Measurements from ENCODE around the gene EFNA1. TPM values are rescaled to one million over a fixed set of nuclear protein-coding genes. Genes with fewer than 3 reads are reported as not detected.
A peak's percentile ranks its signal among the peaks of the same experiment; 100 is the strongest.

Gene EFNA1
- total and polyA plus RNA-seq, 2 of the 4 experiments (the other 2 are of a cell fraction): 0.90 to 1.6 TPM

GRCh38 chr1:155080312-155081228, 47.1 kb upstream of the EFNA1 start:
- dilution Hi-C loops (cut with HindIII; ENCODE audit: low sequenced_read_pairs, unreplicated experiment): no loop called here
- Histone ChIP-seq H3K4me2 (ENCODE audit: low read depth, low read length) (peak overlapping the region; percentile 9; the same call in 1 of the 2 replicates), H3K4me1 (ENCODE audit: control insufficient read depth, insufficient read depth, low read length) (peaks cover 6% of the 10 kb centered on the region; the same call in 1 of the 2 replicates), H3K18ac (ENCODE audit: low read depth, low read length) (no peak overlapping the region), H3K9me1 (ENCODE audit: insufficient read depth, low read length) (peaks cover 6% of the 10 kb centered on the region; the same call in 1 of the 2 replicates), H3K9me3 (ENCODE audit: control insufficient read depth, insufficient read depth, low read length) (no peaks in the 10 kb centered on the region), H3K9ac (ENCODE audit: low read depth, low read length) (no peak overlapping the region), H3K23ac (ENCODE audit: low read depth, low read length) (no peak overlapping the region), H2AK5ac (ENCODE audit: low read depth, low read length) (no peak overlapping the region), H4K91ac (ENCODE audit: insufficient read depth, low read depth, low read length) (no peak overlapping the region), H2BK20ac (ENCODE audit: low read depth, low read length) (no peak overlapping the region), H4K8ac (ENCODE audit: low read depth in 2 of 2, low read length in 2 of 2) (no peak overlapping the region), H3K27me3 (ENCODE audit: control insufficient read depth, insufficient read depth, low read length) (peaks cover 68% of the 10 kb centered on the region), H3K27ac (ENCODE audit: insufficient read depth, low read length) (no peak overlapping the region), H3K79me1 (ENCODE audit: low read depth in 1 of 2, low read length in 2 of 2) (no peaks in the 10 kb centered on the region; a peak in 1 of 4 replicates), H4K5ac (ENCODE audit: low read depth, low read length) (no peak overlapping the region), H2AK9ac (replicated peaks; ENCODE audit: low read depth, low read length, poor library complexity) (no peak overlapping the region), H2BK15ac (ENCODE audit: low read depth, low read length) (no peak overlapping the region), H3K36me3 (ENCODE audit: control insufficient read depth, insufficient read depth, low read length) (no peaks in the 10 kb centered on the region), H3K14ac (replicated peaks; ENCODE audit: low read depth, low read length) (no peak overlapping the region), H2AFZ (replicated peaks; ENCODE audit: low read length, poor library complexity) (no peak overlapping the region), H4K20me1 (ENCODE audit: insufficient read depth, low read length) (peaks cover 11% of the 10 kb centered on the region), H3K4me3 (ENCODE audit: insufficient read depth, low read depth, low read length) (no peak overlapping the region), H2BK5ac (ENCODE audit: low read depth, low read length, poor library complexity, severe bottlenecking) (no peak overlapping the region), H3K56ac (ENCODE audit: extremely low read depth, insufficient read depth, low read length) (no peak overlapping the region), H2BK120ac (ENCODE audit: low read depth, low read length) (no peak overlapping the region), H3K4ac (ENCODE audit: low read depth, low read length) (no peak overlapping the region)
- intact Hi-C loops (cut with micrococcal nuclease): loop anchor here (10.0 kb wide), 1 partner anchor 606 kb away; no protein-coding TSS in a partner anchor
- WGBS, 2 experiments (ENCODE audit: extremely low coverage in 2 of 2, insufficient read length in 1 of 2): 0% methylated on average over 12 of the region's 71 CpGs; no CpG with 5 or more reads in 1 of the 2 experiments
- CTCF ChIA-PET: no interaction called here
- POLR2A ChIA-PET (ENCODE audit: unreplicated experiment): no interaction called here
- no TSS peak for BruUV-seq (replicated peaks)
- in situ Hi-C loops (cut with MboI; ENCODE audit: low sequenced_read_pairs): no loop called here
- ATAC-seq (ENCODE audit: low read depth): no peak
- TF ChIP-seq USF2 (IDR thresholded peaks at IDR 0.05; ENCODE audit: low read depth, low read length) (peak; percentile 83), MAZ (IDR thresholded peaks at IDR 0.05; ENCODE audit: borderline replicate concordance, low read depth, low read length) (no peak), BHLHE40 (IDR thresholded peaks at IDR 0.05; ENCODE audit: low read depth, low read length) (peak; percentile 83), SMC3 (IDR thresholded peaks at IDR 0.05; ENCODE audit: low read depth, low read length) (no peak)
- no peak for DNase-seq
